Measurements from ENCODE around the gene C1orf122. TPM values are rescaled to one million over a fixed set of nuclear protein-coding genes. Genes with fewer than 3 reads are reported as not detected.
A peak's percentile ranks its signal among the peaks of the same experiment; 100 is the strongest.

Gene C1orf122
- total and polyA plus RNA-seq, 10 of the 15 experiments (the other 5 are each of a cell fraction or from before 2014, with no cell fraction given): 1.6 to 35.8 (median 14.8) TPM

GRCh38 chr1:37807555-37808368 lies at the start of gene C1orf122, which contains the start of gene YRDC (continued):
- TF ChIP-seq FOXM1 (IDR thresholded peaks at IDR 0.05; ENCODE audit: low read depth, low read length) (no peak), SUPT20H (IDR thresholded peaks at IDR 0.05; ENCODE audit: borderline replicate concordance, control insufficient read depth, low read depth, low read length) (no peak), MEF2A (IDR thresholded peaks at IDR 0.05; ENCODE audit: insufficient read depth, low read depth, low read length) (0 out of 2 replicates have a peak, but pooled peaks have one; percentile 24), POU2F2 (IDR thresholded peaks at IDR 0.05; ENCODE audit: borderline replicate concordance, low read depth, low read length) (no peak), POLR2AphosphoS2 (IDR thresholded peaks at IDR 0.05; ENCODE audit: low read depth, low read length) (peak; percentile 77; the same call in 1 of the 2 replicates), IKZF2 (IDR thresholded peaks at IDR 0.05) (no peak), SIN3A (IDR thresholded peaks at IDR 0.05; ENCODE audit: low read depth, low read length) (peak; percentile 75), CREB1 (IDR thresholded peaks at IDR 0.05; ENCODE audit: low read depth) (peak; percentile 93), E2F4 (IDR thresholded peaks at IDR 0.05; ENCODE audit: low read depth, low read length) (no peak), SMARCA5 (IDR thresholded peaks at IDR 0.05) (0 out of 2 replicates have a peak, but pooled peaks have one; percentile 76), RB1 (IDR thresholded peaks at IDR 0.05; ENCODE audit: borderline replicate concordance) (peak; percentile 19; the same call in 1 of the 2 replicates), MXI1 (IDR thresholded peaks at IDR 0.05; ENCODE audit: low read depth, low read length) (peak; percentile 16), MEF2B (IDR thresholded peaks at IDR 0.05; ENCODE audit: partially characterized antibody, poor library complexity, severe bottlenecking) (peak; percentile 35)
- TF ChIP-seq, protein P1, sequence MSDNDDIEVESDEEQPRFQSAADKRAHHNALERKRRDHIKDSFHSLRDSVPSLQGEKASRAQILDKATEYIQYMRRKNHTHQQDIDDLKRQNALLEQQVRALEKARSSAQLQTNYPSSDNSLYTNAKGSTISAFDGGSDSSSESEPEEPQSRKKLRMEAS (IDR thresholded peaks at IDR 0.05; ENCODE audit: low read depth, low read length): peak; percentile 53; the same call in 1 of the 2 replicates
- TF ChIP-seq, protein P2, sequence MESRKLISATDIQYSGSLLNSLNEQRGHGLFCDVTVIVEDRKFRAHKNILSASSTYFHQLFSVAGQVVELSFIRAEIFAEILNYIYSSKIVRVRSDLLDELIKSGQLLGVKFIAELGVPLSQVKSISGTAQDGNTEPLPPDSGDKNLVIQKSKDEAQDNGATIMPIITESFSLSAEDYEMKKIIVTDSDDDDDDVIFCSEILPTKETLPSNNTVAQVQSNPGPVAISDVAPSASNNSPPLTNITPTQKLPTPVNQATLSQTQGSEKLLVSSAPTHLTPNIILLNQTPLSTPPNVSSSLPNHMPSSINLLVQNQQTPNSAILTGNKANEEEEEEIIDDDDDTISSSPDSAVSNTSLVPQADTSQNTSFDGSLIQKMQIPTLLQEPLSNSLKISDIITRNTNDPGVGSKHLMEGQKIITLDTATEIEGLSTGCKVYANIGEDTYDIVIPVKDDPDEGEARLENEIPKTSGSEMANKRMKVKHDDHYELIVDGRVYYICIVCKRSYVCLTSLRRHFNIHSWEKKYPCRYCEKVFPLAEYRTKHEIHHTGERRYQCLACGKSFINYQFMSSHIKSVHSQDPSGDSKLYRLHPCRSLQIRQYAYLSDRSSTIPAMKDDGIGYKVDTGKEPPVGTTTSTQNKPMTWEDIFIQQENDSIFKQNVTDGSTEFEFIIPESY (IDR thresholded peaks at IDR 0.05): no peak; the same call in 1 of the 2 replicates
- TF ChIP-seq, protein P3, sequence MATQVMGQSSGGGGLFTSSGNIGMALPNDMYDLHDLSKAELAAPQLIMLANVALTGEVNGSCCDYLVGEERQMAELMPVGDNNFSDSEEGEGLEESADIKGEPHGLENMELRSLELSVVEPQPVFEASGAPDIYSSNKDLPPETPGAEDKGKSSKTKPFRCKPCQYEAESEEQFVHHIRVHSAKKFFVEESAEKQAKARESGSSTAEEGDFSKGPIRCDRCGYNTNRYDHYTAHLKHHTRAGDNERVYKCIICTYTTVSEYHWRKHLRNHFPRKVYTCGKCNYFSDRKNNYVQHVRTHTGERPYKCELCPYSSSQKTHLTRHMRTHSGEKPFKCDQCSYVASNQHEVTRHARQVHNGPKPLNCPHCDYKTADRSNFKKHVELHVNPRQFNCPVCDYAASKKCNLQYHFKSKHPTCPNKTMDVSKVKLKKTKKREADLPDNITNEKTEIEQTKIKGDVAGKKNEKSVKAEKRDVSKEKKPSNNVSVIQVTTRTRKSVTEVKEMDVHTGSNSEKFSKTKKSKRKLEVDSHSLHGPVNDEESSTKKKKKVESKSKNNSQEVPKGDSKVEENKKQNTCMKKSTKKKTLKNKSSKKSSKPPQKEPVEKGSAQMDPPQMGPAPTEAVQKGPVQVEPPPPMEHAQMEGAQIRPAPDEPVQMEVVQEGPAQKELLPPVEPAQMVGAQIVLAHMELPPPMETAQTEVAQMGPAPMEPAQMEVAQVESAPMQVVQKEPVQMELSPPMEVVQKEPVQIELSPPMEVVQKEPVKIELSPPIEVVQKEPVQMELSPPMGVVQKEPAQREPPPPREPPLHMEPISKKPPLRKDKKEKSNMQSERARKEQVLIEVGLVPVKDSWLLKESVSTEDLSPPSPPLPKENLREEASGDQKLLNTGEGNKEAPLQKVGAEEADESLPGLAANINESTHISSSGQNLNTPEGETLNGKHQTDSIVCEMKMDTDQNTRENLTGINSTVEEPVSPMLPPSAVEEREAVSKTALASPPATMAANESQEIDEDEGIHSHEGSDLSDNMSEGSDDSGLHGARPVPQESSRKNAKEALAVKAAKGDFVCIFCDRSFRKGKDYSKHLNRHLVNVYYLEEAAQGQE (IDR thresholded peaks at IDR 0.05; ENCODE audit: low read depth, low read length): no peak
- TF ChIP-seq, protein P4, sequence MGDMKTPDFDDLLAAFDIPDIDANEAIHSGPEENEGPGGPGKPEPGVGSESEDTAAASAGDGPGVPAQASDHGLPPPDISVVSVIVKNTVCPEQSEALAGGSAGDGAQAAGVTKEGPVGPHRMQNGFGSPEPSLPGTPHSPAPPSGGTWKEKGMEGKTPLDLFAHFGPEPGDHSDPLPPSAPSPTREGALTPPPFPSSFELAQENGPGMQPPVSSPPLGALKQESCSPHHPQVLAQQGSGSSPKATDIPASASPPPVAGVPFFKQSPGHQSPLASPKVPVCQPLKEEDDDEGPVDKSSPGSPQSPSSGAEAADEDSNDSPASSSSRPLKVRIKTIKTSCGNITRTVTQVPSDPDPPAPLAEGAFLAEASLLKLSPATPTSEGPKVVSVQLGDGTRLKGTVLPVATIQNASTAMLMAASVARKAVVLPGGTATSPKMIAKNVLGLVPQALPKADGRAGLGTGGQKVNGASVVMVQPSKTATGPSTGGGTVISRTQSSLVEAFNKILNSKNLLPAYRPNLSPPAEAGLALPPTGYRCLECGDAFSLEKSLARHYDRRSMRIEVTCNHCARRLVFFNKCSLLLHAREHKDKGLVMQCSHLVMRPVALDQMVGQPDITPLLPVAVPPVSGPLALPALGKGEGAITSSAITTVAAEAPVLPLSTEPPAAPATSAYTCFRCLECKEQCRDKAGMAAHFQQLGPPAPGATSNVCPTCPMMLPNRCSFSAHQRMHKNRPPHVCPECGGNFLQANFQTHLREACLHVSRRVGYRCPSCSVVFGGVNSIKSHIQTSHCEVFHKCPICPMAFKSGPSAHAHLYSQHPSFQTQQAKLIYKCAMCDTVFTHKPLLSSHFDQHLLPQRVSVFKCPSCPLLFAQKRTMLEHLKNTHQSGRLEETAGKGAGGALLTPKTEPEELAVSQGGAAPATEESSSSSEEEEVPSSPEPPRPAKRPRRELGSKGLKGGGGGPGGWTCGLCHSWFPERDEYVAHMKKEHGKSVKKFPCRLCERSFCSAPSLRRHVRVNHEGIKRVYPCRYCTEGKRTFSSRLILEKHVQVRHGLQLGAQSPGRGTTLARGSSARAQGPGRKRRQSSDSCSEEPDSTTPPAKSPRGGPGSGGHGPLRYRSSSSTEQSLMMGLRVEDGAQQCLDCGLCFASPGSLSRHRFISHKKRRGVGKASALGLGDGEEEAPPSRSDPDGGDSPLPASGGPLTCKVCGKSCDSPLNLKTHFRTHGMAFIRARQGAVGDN (IDR thresholded peaks at IDR 0.05): 0 out of 2 replicates have a peak, but pooled peaks have one; percentile 40
